Measurements from ENCODE around the gene NRCAM.
A peak's percentile ranks its signal among the peaks of the same experiment; 100 is the strongest.

NRCAM gene

DNA sequence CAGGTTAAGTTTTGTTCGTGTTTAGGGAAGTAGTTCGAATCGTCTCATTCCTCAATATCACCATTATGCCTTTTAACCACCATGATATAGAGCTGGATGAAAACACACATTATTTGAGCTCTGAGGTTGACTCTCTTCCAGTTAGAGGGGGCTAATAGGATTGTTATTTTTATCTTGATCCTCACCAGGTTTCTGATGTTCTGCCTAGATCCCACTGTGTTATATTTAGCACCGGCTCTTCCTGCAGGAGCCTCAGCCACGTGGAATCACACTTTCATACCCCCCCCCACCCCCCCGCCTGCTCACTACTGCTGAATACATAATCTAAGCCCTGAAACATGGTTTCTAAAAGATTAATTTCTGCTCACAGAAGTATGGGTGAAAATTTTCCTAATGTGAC lies 88.3 kb downstream of the NRCAM start:
- TF ChIP-seq, protein P1, sequence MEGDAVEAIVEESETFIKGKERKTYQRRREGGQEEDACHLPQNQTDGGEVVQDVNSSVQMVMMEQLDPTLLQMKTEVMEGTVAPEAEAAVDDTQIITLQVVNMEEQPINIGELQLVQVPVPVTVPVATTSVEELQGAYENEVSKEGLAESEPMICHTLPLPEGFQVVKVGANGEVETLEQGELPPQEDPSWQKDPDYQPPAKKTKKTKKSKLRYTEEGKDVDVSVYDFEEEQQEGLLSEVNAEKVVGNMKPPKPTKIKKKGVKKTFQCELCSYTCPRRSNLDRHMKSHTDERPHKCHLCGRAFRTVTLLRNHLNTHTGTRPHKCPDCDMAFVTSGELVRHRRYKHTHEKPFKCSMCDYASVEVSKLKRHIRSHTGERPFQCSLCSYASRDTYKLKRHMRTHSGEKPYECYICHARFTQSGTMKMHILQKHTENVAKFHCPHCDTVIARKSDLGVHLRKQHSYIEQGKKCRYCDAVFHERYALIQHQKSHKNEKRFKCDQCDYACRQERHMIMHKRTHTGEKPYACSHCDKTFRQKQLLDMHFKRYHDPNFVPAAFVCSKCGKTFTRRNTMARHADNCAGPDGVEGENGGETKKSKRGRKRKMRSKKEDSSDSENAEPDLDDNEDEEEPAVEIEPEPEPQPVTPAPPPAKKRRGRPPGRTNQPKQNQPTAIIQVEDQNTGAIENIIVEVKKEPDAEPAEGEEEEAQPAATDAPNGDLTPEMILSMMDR (IDR thresholded peaks at IDR 0.05; ENCODE audit: poor library complexity, severe bottlenecking), result no peak
- ATAC-seq (ENCODE audit: low read depth), result no peak
- no peak for DNase-seq (ENCODE audit: low spot score)

DNA sequence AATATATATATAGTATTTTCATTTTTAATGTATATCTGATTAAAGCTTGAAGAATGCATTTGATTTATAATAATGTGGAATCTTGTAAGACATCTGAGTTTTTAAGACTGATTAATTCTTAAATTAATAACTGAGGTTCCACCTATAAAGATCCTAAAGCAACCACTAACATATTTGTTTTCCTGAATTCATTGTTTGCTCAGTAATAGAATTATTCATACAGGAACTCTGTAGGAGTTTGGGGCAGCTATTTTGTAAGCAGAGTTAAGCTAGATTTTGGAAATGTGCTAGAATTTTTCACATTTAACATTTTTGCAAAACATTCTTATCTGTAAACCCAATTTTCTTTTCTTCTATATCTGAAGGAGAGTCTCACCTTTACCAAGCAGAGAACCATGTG lies 88.9 kb downstream of the NRCAM start:
- TF ChIP-seq, protein P1 (IDR thresholded peaks at IDR 0.05; ENCODE audit: poor library complexity, severe bottlenecking), result no peak

More for the DNA sequence above, 88.3 kb downstream of the NRCAM start:
- Histone ChIP-seq H3K36me3 (ENCODE audit: low read depth) (no peaks in the 10 kb centered on the region), H3K4me1 (ENCODE audit: insufficient read depth, poor library complexity, severe bottlenecking) (no peaks in the 10 kb centered on the region), H3K4me3 (ENCODE audit: severe bottlenecking) (no peak overlapping the region), H3K27me3 (ENCODE audit: insufficient read depth, poor library complexity, severe bottlenecking) (no peaks in the 10 kb centered on the region), H3K27ac (ENCODE audit: poor library complexity, severe bottlenecking) (no peak overlapping the region), H3K9me3 (ENCODE audit: severe bottlenecking) (no peaks in the 10 kb centered on the region)

DNA sequence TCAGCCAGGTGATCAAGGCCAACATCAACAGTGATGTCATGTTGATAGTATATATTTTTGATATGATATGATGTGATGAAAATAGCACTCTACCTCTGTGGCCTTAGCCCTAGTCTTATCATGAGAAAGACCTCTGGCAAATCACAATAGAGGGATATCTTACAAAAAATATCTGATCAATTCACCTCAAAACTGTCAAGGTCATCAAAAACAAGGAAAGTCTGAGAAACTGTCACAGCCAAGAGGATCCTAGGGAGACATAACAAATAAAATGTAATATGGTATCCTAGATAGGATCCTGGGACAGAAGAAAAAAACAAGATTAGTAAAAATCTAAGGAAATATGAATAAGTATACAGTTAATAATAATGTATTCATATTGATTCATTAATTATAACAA lies 92.6 kb downstream of the NRCAM start:
- Histone ChIP-seq H3K4me3 (ENCODE audit: severe bottlenecking) (no peak overlapping the region), H3K9me3 (ENCODE audit: severe bottlenecking) (no peaks in the 10 kb centered on the region), H3K4me1 (ENCODE audit: insufficient read depth, poor library complexity, severe bottlenecking) (no peaks in the 10 kb centered on the region), H3K27me3 (ENCODE audit: insufficient read depth, poor library complexity, severe bottlenecking) (no peaks in the 10 kb centered on the region), H3K27ac (ENCODE audit: poor library complexity, severe bottlenecking) (no peak overlapping the region), H3K36me3 (ENCODE audit: low read depth) (no peaks in the 10 kb centered on the region)
- DNase-seq (ENCODE audit: low spot score), result no peak
- ATAC-seq (ENCODE audit: low read depth), result no peak
- TF ChIP-seq, protein P1 (IDR thresholded peaks at IDR 0.05; ENCODE audit: poor library complexity, severe bottlenecking), result no peak

More for the DNA sequence above, 88.9 kb downstream of the NRCAM start:
- H3K27ac ChIP-seq (ENCODE audit: poor library complexity, severe bottlenecking), result no peak overlapping the region
- no peak for DNase-seq (ENCODE audit: low spot score)
- no peak overlapping the region for H3K4me3 ChIP-seq (ENCODE audit: severe bottlenecking)
- H3K9me3 ChIP-seq (ENCODE audit: severe bottlenecking), result no peaks in the 10 kb centered on the region
- ATAC-seq (ENCODE audit: low read depth), result no peak
- H3K4me1 ChIP-seq (ENCODE audit: insufficient read depth, poor library complexity, severe bottlenecking), result no peaks in the 10 kb centered on the region
- no peaks in the 10 kb centered on the region for H3K27me3 ChIP-seq (ENCODE audit: insufficient read depth, poor library complexity, severe bottlenecking)
- no peaks in the 10 kb centered on the region for H3K36me3 ChIP-seq (ENCODE audit: low read depth)

DNA sequence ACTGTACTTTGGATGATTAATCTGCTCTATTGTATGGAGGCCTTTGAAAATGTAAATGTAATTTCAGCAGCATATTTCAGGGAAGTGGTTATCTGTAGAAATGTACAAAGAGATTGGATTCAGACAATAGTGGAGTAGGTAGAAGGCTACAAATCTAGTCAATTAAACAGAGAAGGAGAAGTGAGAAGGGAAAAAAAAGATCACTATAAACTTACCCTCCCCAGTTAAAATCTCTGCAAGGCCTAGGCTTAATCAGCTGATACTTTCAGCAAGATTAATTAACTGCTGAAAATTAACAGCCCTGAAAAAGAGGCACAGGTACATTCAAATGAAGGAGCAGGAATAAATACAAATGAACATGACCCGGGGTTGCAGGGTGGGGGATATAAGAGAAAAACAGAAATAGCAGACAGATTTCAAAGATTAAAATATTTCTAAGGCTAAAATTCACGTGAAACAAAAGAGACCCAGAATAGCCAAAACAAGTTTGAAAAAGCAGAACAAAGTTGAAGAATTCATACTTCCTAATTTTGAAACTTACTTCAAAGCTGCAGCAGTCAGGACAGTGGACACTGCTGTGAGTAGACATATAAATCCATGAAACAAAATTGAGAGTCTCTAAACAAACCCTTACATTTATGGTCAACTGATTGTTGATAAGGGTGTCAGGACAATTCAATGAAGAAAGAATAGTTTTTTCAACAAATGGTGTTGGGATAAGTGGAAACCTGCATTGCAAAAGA lies 96.0 kb downstream of the NRCAM start:
- Histone ChIP-seq H3K4me1 (ENCODE audit: insufficient read depth, poor library complexity, severe bottlenecking) (no peaks in the 10 kb centered on the region), H3K9me3 (ENCODE audit: severe bottlenecking) (no peaks in the 10 kb centered on the region), H3K27me3 (ENCODE audit: insufficient read depth, poor library complexity, severe bottlenecking) (no peaks in the 10 kb centered on the region), H3K36me3 (ENCODE audit: low read depth) (no peaks in the 10 kb centered on the region), H3K27ac (ENCODE audit: poor library complexity, severe bottlenecking) (no peak overlapping the region), H3K4me3 (ENCODE audit: severe bottlenecking) (no peak overlapping the region)
- TF ChIP-seq, protein P1 (IDR thresholded peaks at IDR 0.05; ENCODE audit: poor library complexity, severe bottlenecking), result no peak
- no peak for ATAC-seq (ENCODE audit: low read depth)
- DNase-seq (ENCODE audit: low spot score), result no peak

DNA sequence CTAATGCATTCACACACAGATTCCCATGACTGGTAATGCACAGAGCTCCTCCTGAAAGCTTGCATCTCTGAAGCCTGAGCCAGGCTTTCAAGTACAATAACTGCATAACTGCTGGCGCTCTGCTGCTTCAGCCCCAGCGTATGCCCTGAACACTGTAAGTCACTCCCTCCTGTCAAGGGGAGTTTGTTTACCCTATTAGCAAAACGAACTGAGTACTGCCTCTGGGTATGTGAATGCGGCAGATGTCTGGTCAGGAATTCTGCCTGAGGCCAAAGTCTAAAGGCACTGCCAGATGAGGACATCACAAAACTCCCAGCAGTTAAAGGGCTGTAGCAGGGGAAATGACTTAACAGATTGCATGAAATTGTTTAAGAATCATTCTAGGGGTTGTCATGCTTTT lies 97.7 kb downstream of the NRCAM start:
- no peaks in the 10 kb centered on the region for H3K36me3 ChIP-seq (ENCODE audit: low read depth)
- ATAC-seq (ENCODE audit: low read depth) (peak; percentile 99), DNase-seq (ENCODE audit: low spot score) (no peak)
- no peak overlapping the region for H3K27ac ChIP-seq (ENCODE audit: poor library complexity, severe bottlenecking)
- TF ChIP-seq, protein P1 (IDR thresholded peaks at IDR 0.05; ENCODE audit: poor library complexity, severe bottlenecking), result no peak
- no peaks in the 10 kb centered on the region for H3K9me3 ChIP-seq (ENCODE audit: severe bottlenecking)
- no peaks in the 10 kb centered on the region for H3K4me1 ChIP-seq (ENCODE audit: insufficient read depth, poor library complexity, severe bottlenecking)
- no peak overlapping the region for H3K4me3 ChIP-seq (ENCODE audit: severe bottlenecking)
- H3K27me3 ChIP-seq (ENCODE audit: insufficient read depth, poor library complexity, severe bottlenecking), result no peaks in the 10 kb centered on the region

Measured in RWPE2 (cell line).